OCI-LY1 (cell line): ENCODE measurements around the gene GBA2.

ENCODE experiments used
- H2AFZ ChIP-seq: fragments of 200-600 bp; sonication (generic), shearing (Covaris generic); 2 replicates; pipeline ENCODE4 v1.6.0; 2014; ENCODE audit warnings: antibody characterized with exemption, mild to moderate bottlenecking, low read length
- H3F3A ChIP-seq: fragments of 200-600 bp; sonication (generic), shearing (Covaris generic); 2 replicates; pipeline ENCODE4 v1.6.0; 2014; ENCODE audit warnings: mild to moderate bottlenecking, antibody characterized with exemption, low read length, moderate library complexity; ENCODE audit not compliant: insufficient read depth
- H3K27ac ChIP-seq: fragments of 200-600 bp; sonication (generic); 2 replicates; pipeline ENCODE4 v1.5.1; 2014; ENCODE audit warnings: low read length, mixed run types, mild to moderate bottlenecking, low read depth; ENCODE audit not compliant: poor library complexity, severe bottlenecking
- H3K27me3 ChIP-seq: fragments of 200-600 bp; sonication (generic); 2 replicates; pipeline ENCODE4 v1.6.0; 2014; ENCODE audit warnings: antibody characterized with exemption, mild to moderate bottlenecking, low read length, moderate library complexity; ENCODE audit not compliant: insufficient read depth
- H3K36me3 ChIP-seq: fragments of 200-600 bp; sonication (generic); 2 replicates; pipeline ENCODE4 v1.6.1; 2014; ENCODE audit warnings: mild to moderate bottlenecking, antibody characterized with exemption, low read length, moderate library complexity, mixed read lengths; ENCODE audit not compliant: insufficient read depth
- H3K4me1 ChIP-seq: fragments of 200-600 bp; sonication (generic); 2 replicates; pipeline ENCODE4 v1.5.1; 2014; ENCODE audit warnings: mild to moderate bottlenecking, low read length, moderate library complexity; ENCODE audit not compliant: insufficient read depth, severe bottlenecking
- H3K4me2 ChIP-seq: fragments of 200-600 bp; sonication (generic), shearing (Covaris generic); 2 replicates; pipeline ENCODE4 v1.6.1; 2014; ENCODE audit warnings: low read length
- H3K4me3 ChIP-seq: fragments of 200-600 bp; sonication (generic); 2 replicates; pipeline ENCODE4 v1.5.1; 2014; ENCODE audit warnings: low read length, low read depth, mild to moderate bottlenecking, mixed read lengths; ENCODE audit not compliant: poor library complexity, severe bottlenecking
- H3K79me2 ChIP-seq: fragments of 200-600 bp; shearing (Covaris generic); 2 replicates; pipeline ENCODE4 v1.6.1; 2016; ENCODE audit warnings: mixed run types, low read length, mixed read lengths; ENCODE audit not compliant: insufficient read depth
- H3K9ac ChIP-seq: fragments of 200-600 bp; sonication (generic), shearing (Covaris generic); 2 replicates; pipeline ENCODE4 v1.6.1; 2014; ENCODE audit warnings: mild to moderate bottlenecking, low read length, mixed read lengths
- H3K9me2 ChIP-seq: fragments of 200-600 bp; sonication (generic), shearing (Covaris generic); 2 replicates; pipeline ENCODE4 v1.6.1; 2014; ENCODE audit warnings: low read depth, mild to moderate bottlenecking, low read length, mixed read lengths
- H3K9me3 ChIP-seq: fragments of 200-600 bp; shearing (Covaris generic); 2 replicates; pipeline ENCODE4 v1.6.1; 2014; ENCODE audit warnings: low read length, mixed read lengths
- H4K20me1 ChIP-seq: fragments of 200-600 bp; sonication (generic), shearing (Covaris generic); 2 replicates; pipeline ENCODE4 v1.6.0; 2016; ENCODE audit warnings: mild to moderate bottlenecking, low read length; ENCODE audit not compliant: insufficient read depth
- EZH2 ChIP-seq: fragments of 200-600 bp; sonication (generic), shearing (Covaris generic); IDR thresholded peaks from 2 replicates; pipeline ENCODE4 v1.8.0; 2017; ENCODE audit warnings: borderline replicate concordance, mixed run types, mild to moderate bottlenecking, antibody characterized with exemption, low read length, moderate library complexity, mixed read lengths
- TF ChIP-seq, protein P1 (sequence below): fragments of 200-600 bp; sonication (generic), shearing (Covaris generic); IDR thresholded peaks from 2 replicates; pipeline ENCODE4 v1.5.1; 2017; ENCODE audit warnings: mild to moderate bottlenecking, antibody characterized with exemption, low read length, moderate library complexity, mixed read lengths

GBA2 gene

DNA sequence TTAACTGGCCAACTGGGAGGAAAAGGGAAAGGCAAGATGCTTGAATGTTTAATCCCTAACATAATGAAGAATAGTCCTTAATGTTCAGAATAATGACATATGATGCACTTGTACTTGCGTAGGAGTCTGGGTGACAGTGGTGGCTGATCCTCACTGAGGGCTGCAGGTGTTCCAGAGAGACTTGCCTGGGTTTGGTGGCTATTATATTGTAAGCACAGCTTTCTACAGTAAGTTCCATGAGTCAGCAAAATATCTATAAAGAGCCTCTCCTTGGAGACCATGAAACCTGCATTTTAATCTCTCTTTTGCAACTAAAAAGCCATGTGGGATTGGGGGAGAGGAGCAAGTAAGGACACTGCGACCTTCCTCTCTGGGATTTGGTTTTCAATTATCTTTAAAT is 40.5 kb upstream of the GBA2 start:
- no peaks in the 10 kb centered on the region for H3K79me2 ChIP-seq
- no peak overlapping the region for H3K9ac ChIP-seq
- H4K20me1 ChIP-seq = no peaks in the 10 kb centered on the region
- H3K9me3 ChIP-seq = no peaks in the 10 kb centered on the region
- H3K4me3 ChIP-seq = no peak overlapping the region
- H3K4me2 ChIP-seq = no peak overlapping the region
- no peaks in the 10 kb centered on the region for H3K9me2 ChIP-seq
- TF ChIP-seq EZH2 = no peak
- TF ChIP-seq, protein P1, sequence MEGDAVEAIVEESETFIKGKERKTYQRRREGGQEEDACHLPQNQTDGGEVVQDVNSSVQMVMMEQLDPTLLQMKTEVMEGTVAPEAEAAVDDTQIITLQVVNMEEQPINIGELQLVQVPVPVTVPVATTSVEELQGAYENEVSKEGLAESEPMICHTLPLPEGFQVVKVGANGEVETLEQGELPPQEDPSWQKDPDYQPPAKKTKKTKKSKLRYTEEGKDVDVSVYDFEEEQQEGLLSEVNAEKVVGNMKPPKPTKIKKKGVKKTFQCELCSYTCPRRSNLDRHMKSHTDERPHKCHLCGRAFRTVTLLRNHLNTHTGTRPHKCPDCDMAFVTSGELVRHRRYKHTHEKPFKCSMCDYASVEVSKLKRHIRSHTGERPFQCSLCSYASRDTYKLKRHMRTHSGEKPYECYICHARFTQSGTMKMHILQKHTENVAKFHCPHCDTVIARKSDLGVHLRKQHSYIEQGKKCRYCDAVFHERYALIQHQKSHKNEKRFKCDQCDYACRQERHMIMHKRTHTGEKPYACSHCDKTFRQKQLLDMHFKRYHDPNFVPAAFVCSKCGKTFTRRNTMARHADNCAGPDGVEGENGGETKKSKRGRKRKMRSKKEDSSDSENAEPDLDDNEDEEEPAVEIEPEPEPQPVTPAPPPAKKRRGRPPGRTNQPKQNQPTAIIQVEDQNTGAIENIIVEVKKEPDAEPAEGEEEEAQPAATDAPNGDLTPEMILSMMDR = no peak
- H3K27ac ChIP-seq = no peak overlapping the region
- H2AFZ ChIP-seq = no peak overlapping the region
- peaks cover 4% of the 10 kb centered on the region; the same call in 1 of the 2 replicates for H3K36me3 ChIP-seq
- H3K4me1 ChIP-seq = no peaks in the 10 kb centered on the region
- H3K27me3 ChIP-seq = no peaks in the 10 kb centered on the region
- H3F3A ChIP-seq = no peaks in the 10 kb centered on the region

DNA sequence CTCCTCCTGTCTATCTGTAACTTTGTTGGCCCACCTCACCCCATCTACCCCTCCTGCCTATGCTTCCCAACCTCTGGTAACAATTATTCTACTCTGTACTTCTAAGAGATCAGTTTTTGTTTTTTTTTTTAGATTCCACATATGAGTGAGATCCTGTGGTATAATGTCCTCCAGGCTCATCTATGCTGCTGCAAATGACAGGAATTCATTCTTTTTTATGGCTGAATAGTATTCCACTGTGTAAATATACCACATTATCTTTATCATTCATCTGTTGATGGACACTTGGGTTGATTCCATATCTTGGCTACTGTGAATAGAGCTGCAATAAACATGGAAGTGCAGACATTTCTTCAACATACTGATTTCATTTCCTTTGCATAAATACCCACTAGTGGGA is 34.4 kb upstream of the GBA2 start:
- Histone ChIP-seq H3K27me3 (no peaks in the 10 kb centered on the region), H2AFZ (no peak overlapping the region), H3K36me3 (peaks cover 6% of the 10 kb centered on the region; the same call in 1 of the 2 replicates), H3K4me2 (no peak overlapping the region), H3K79me2 (no peaks in the 10 kb centered on the region), H3K9ac (no peak overlapping the region), H3K27ac (no peak overlapping the region), H3K9me3 (no peaks in the 10 kb centered on the region), H3F3A (no peaks in the 10 kb centered on the region), H3K4me3 (no peak overlapping the region), H3K4me1 (no peaks in the 10 kb centered on the region), H4K20me1 (no peaks in the 10 kb centered on the region), H3K9me2 (no peaks in the 10 kb centered on the region)
- TF ChIP-seq EZH2 = no peak
- TF ChIP-seq, protein P1 = no peak

DNA sequence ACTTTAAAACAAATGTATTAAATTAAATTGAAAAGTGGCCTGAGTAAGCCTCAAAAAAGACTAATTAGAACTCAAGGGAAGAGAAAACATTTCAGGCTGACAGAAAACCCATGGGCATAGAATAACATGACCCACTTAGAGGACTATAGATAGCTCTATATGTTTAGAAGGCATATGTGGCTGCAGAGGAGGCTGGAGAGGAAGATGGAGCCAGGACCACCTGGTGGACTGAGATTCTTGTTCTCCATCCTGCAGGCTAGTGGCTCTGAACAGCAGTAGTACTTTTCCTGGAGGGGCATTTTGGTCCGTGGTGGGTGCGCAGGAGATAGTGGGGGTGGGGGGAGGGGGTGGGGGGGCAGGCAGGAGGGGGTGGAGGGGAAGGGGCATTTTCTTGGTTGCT is 32.0 kb upstream of the GBA2 start:
- Histone ChIP-seq H3K36me3 (peaks cover 6% of the 10 kb centered on the region; the same call in 1 of the 2 replicates), H3K9me3 (no peaks in the 10 kb centered on the region), H3K4me1 (peaks cover 7% of the 10 kb centered on the region), H3K4me3 (no peak overlapping the region), H3K4me2 (no peak overlapping the region), H3K27ac (no peak overlapping the region), H4K20me1 (no peaks in the 10 kb centered on the region), H3F3A (no peaks in the 10 kb centered on the region), H3K79me2 (no peaks in the 10 kb centered on the region), H3K9me2 (no peaks in the 10 kb centered on the region), H3K9ac (no peak overlapping the region), H3K27me3 (no peaks in the 10 kb centered on the region), H2AFZ (no peak overlapping the region)
- TF ChIP-seq EZH2 = no peak
- TF ChIP-seq, protein P1 = no peak
